ENCODE data around the gene C9.

DNA sequence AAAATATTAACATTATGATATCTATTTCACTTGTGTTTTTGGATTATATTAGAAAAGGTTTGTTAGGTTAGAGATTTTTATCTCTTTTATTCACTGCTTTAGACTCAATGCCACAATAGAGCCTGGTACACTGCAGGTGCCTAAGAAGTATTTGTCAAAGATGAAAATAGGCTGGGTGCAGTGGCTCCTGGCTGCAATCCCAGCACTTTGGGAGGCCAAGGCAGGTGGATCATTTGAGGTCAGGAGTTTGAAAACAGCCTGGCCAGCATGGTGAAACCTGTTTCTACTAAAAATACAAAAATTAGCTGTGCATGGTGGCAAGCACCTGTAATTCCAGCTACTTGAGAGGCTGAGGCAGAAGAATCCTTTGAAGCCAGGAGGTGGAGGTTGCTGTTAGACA lies 64.3 kb downstream of the C9 start:
- TF ChIP-seq, protein P1, sequence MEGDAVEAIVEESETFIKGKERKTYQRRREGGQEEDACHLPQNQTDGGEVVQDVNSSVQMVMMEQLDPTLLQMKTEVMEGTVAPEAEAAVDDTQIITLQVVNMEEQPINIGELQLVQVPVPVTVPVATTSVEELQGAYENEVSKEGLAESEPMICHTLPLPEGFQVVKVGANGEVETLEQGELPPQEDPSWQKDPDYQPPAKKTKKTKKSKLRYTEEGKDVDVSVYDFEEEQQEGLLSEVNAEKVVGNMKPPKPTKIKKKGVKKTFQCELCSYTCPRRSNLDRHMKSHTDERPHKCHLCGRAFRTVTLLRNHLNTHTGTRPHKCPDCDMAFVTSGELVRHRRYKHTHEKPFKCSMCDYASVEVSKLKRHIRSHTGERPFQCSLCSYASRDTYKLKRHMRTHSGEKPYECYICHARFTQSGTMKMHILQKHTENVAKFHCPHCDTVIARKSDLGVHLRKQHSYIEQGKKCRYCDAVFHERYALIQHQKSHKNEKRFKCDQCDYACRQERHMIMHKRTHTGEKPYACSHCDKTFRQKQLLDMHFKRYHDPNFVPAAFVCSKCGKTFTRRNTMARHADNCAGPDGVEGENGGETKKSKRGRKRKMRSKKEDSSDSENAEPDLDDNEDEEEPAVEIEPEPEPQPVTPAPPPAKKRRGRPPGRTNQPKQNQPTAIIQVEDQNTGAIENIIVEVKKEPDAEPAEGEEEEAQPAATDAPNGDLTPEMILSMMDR (IDR thresholded peaks at IDR 0.05), result no peak
- no peak for TF ChIP-seq POLR2A (IDR thresholded peaks at IDR 0.05)
